Hematopoietic multipotent progenitor cell treated with erythropoietin and hydrocortisone succinate and interleukin-3 and kit ligand, for 15 days (in vitro differentiated cells): ENCODE measurements around the gene CALB2.
"Not testable (repeated sequence)": the region's sequence is repeated elsewhere in the genome, so short reads cannot be mapped to it uniquely, and the experiment has no call there.

ENCODE experiments used
- DNase-seq: peaks from one replicate; pipeline ENCODE4 v3.0.0-alpha.2; 2015; ENCODE audit warnings: low spot score

Gene CALB2

GRCh38 chr16:71352963-71353460, 5.5 kb upstream of the CALB2 start:
- no peak for DNase-seq

- no peak for DNase-seq
Observed at GRCh38 chr16:71353736-71354135, 4.8 kb upstream of the CALB2 start.

- no peak for DNase-seq
Observed at GRCh38 chr16:71354156-71354555, 4.4 kb upstream of the CALB2 start.

- DNase-seq: no peak
Observed at GRCh38 chr16:71356051-71356740, 2.3 kb upstream of the CALB2 start.

- not testable (repeated sequence) for DNase-seq
Observed at GRCh38 chr16:71356936-71357335, 1.6 kb upstream of the CALB2 start.

DNA sequence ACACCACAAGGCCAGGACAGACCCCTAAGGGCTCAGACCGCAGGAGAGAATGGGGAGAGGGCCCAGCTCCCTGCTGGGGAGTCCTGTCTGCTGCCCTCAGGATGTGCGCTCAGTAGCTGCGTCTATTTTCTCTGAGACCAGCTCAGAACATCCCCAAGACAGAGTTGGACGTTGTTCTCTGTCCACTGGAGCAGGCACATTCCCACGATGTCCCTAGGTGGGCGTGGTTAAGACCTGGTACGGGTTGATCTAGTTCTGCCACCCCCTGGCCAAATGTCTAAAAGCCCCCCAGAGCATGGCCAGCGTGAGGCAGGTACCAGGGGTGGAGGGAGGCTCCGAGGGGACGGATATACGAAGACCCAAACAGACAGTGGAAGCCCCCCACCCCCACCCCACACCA, 842 bp upstream of the CALB2 start:
- no peak for DNase-seq

GRCh38 chr16:71359431-71359830, 908 bp downstream of the CALB2 start:
- no peak for DNase-seq

GRCh38 chr16:71360378-71360777, 1.9 kb downstream of the CALB2 start:
- DNase-seq: no peak

DNA sequence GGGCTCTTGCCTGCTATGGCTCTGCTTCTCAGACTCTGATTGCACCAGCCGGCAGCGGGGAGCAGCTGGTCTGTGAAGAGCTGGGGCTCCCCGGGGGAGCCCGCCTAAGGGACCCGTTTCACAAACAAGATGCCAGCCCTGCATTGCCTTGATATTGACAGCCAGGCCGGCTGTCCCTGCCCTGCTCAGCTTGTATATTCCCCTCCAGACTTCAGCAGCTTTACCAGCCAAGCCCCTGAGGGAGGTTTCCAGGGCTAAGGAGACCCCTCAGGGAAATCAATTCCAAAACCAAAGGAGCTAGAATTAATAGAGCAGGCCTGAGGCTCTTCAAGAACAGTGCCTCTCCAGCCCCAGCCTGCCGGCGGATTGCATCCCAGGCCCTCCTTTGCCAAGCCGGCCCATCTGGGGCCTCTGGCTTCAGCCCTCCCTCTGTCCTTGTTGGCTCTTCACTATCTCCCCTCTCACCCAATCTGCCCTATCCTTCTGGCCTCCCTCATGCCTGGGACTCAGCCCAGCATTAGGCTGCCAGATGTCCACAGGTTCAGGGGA, 5.7 kb downstream of the CALB2 start:
- no peak for DNase-seq

GRCh38 chr16:71365021-71365420, 6.5 kb downstream of the CALB2 start:
- DNase-seq: no peak

- DNase-seq: peak; percentile 40
Observed at GRCh38 chr16:71367241-71367976, 8.9 kb downstream of the CALB2 start.

DNA sequence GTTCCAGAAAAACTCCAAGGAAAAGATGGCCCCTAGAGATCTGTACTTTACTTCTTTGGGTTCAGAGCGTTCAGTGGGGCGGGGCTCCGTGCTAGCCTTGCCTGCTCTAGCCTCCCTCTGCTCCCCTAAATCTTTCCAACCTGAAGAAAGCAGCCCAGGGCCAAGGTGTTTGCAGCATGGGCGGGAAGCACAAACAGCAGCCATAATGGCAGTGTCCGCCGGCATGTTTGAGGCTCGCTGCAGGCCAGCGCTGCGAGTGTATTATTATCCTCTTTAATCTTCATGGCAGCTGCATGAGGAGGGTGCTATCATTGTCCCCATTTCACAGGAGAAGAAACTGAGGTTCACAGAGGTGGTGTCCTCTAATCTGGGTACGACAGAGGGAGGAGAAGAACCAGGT, 10.4 kb downstream of the CALB2 start:
- no peak for DNase-seq

GRCh38 chr16:71369494-71369893, 11.0 kb downstream of the CALB2 start:
- DNase-seq: no peak

- no peak for DNase-seq
Observed at GRCh38 chr16:71371237-71371636, 12.7 kb downstream of the CALB2 start.

- DNase-seq: no peak
Observed at GRCh38 chr16:71373073-71373472, 14.6 kb downstream of the CALB2 start.

GRCh38 chr16:71376465-71377157, 18.1 kb downstream of the CALB2 start:
- no peak for DNase-seq

DNA sequence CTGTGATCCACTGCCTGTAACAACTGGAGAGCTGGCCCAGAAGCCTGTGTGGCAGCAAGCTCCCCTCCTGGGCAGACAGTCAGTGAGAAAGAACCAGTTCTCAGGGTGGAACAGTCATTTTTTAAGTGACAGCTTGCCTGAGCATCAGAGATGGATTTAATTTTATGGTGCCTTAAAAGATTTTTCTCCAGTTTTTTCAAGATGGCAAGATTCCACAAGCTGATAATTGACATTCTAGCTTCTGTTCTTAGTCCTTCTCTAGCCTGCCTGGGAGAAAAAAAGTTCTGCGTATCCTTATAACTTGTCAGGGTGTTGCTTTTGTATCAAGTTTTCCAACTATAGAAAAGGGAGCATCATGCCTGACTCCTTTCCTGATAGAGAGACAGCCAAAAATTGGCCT, 21.2 kb downstream of the CALB2 start:
- DNase-seq: no peak

DNA sequence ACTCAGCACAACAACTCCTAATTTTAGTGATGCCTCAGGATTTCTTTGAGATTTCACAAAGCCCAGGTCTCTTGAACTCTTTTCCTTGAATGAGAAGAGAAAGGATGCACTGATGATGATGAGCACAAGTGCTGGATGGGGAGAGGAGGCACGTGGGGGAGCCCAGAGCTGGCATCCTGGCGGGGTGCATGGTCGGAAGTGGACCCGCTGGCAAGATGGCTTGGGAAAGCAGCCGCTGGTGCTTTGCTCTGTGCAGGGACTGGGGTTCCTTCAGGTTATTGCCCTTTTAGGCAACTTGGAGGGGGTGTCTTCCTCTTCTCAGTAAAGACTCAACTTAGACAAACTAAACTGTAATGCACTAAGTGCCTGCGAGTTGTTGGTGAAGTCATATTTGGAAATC, 22.3 kb downstream of the CALB2 start:
- DNase-seq: no peak

DNA sequence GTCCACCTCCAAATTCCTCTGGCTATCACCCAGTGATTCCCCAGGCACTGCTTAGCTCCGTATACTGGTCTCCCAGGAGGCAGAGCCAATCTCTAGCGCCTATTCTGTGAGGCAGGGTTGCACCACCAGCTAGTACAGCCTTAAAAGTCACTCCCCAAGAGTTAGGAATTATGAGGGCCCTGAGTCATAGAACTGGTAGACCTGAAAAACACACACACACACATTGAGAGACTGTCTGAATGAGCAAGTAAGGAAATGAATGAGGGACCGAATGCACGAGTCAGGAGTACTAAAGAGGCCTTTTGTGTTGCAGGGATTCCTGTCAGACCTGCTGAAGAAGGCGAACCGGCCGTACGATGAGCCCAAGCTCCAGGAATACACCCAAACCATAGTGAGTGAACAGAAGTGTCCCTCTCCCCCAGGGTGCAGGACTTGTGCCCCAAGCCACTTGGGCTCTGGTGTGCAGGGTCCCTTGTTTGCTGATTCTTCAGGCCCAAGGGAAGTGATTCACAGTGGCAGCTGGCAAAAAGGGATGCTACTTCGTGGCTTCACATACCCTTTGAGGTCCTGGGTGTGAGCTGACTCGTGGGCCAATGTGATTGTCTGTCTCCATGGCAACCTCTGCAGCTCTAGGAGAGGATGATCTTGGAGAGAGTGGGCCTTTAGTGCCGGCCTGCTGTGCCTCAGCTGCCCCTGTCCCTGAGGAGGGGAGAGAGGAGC, 24.7 kb downstream of the CALB2 start:
- DNase-seq: no peak

DNA sequence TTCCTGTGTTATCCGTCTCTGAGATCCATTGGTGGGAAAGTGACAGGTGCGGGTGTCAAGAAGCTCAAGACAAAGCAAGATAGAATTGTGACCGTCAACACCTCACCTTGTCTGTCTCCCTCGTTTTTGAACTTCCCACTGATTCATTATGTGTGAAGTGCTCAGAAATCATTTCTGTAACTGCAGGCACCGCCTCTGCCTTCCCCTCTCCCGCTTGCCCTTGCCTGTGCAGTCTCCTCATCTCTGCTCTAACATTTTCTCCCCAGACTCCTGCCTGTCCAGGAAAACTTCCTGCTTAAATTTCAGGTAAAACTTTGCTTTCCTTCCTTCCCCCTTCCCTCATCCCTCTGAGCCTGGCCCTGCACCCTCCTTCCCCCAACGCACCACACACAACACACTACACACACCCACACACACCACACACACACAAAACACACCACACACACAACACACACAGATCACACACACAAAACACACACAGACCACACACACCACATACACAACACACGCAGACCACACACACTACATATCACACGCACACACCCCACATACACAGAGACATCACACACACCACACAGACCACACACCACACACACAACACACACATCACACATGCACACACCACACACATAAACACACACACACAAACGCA, 25.7 kb downstream of the CALB2 start:
- no peak for DNase-seq

DNA sequence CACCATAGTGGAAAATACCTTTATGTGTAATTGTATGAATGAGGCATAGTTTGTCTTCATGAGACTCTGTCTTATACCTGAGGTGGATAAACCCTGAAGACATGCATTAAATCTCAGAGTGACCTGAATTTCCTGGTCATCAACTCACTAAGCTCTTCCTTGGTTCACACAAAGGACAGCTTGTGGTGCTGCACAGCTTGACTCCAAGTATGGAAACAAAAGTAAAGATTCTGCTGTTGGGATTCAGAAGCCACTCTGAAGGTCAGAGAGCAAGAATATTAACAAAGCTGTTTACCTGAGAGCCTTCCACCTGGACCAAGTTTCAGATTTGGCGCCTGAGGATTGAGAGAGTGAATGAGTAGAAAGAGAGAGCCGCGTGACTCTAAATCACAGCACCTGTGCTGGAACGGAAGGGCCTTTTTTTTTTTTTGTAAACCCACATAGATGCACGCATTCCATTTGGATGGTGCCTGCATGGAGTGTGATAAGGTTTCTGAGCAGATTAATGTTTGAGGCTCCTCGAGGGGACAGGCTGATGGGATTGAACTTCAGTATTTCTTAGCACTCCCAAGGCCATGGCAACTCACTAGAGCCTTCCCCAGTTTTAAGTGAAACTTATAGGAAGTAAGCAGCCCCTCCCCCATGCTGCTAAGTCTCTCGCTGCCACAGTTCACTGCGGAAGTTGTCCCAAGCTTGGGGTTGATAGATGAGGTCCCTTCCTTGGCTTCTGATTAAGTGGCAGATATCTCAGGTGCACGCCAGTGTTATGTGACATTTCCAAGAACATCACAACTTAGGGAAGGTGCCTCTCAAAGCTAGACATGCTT, 28.7 kb downstream of the CALB2 start:
- DNase-seq: no peak
